ENCODE measurements around the gene HOXD13.

HOXD13 gene

GRCh38 chr2:176107731-176108181 is 15.2 kb downstream of the HOXD13 start:
- no peak for DNase-seq

- no peak for DNase-seq
Measured at GRCh38 chr2:176109192-176109901, 16.8 kb downstream of the HOXD13 start.

- DNase-seq = no peak
Measured at GRCh38 chr2:176109946-176110345, 17.4 kb downstream of the HOXD13 start.

DNA sequence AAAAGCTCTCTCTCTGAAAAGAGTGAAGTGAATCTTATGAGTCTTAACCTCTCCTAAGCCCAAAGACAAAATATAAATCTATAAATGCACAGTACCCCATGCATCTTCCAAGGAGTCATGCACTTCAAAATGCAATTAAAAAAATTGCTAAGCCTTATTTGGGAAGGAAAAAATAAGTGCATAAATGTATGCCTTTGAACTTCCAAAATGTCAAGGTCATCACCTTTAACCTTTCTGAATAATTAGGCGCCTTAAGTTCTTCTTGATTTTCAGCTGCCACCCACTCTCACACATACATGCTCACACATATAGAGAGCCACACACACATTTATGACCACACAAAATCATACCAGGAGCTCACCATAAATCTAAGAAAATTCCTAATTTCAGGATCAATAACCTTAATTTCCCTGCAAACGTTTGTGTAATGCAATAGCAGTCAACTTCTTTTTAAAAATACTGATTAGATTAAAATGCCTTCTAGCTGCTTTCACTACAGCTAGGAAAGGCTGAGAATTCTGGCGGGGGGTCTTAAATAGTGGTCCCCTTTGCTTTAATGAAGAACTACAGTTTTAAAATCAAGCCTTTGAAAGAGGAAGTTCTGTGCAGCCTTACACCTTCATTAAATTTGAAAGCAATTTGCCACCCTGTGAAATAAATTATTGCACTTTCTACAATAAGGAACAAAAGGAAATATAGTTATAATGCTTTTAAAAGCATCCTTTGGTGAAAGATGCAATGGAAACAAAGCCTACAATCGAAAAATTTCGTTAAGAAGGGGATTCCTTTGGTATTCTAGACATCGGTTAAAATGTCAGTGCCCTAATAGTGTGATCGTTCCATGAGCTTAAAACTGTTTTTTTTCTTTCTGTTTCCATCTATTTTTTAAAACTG is 18.1 kb downstream of the HOXD13 start:
- no peak for DNase-seq

DNA sequence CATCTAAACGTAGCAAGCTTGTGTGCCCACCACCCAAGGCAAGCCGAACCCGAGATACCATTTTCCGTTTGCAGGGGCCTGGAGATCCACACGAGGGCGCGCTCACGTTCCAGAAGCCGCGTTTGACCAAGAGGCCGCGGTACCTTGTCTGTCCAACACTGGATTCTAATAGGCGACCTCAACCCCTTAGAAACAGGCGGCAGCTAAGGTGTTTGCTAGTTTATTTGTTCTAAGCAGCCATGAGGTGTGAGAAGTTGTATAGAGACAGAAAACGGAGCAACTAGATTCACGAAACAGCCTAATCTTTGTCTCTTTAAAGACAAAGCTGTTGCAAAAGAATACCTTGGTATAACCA is 18.8 kb downstream of the HOXD13 start:
- no peak for DNase-seq

DNA sequence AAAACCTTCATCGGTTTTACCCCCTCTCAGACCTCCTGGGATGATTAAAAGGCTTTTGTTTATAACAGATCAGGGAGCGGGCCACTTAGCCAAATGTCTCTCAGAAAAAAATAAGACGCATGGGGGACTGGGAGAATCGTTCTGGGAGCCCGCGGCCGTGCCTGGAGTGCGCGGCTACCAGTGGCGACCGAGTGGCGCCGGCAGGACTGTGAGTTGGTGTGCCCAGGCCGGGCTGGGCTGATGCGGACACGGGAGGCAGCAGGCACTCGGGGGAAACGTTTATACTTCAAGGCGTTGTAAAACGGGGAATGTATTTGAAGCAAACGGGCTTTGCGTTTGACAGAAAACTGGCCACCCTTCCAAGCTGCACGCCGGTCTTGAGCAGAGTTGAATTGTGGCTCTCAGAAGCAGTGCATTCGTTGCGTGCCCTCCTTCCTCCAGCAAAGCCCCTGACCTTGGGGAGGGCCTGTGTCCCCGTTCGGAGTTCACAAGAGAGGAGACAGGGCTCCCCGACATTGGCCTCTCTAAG is 19.4 kb downstream of the HOXD13 start:
- no peak for DNase-seq

- DNase-seq = no peak
Measured at GRCh38 chr2:176112375-176113302, 20.1 kb downstream of the HOXD13 start.

DNA sequence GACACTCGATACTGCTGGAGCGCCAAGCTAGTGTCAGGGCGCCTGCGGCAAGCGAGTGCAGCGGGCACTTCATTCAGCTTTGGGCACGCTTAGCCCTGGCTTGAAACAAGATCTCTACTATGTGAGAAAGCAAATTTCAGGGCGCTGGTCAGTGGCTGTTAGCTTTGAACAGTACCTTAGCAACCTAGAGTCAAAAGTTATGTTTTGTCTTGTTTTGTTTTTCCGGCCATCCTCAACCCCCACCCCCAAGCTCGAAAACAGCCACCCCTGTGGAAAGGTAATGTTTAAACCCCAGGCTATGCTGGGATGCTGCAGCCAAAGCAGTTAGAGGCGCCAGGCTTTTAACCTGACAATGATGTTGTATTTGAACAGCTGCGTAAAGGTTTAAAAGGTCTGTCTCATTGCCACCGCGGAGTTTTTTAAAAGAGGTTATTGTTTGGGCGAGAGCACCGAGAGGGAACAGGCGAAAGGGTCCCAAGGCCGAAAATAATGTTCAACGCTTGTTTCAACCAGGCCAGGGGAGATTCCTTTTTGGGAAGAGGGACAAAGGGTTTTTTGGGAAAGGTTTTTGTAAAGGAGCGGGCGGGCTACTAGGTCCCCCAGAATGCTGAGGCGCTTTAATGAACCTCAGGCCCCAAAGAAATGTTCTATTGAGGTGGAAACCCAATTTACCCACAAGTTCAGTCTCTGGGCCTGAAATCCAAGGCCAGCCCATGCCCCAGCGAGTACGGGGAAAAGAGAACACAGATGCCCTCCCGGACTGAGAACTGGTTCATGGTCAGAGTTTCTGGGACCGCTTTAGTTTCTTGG is 21.8 kb downstream of the HOXD13 start:
- DNase-seq = no peak

GRCh38 chr2:176114930-176115625 is 22.6 kb downstream of the HOXD13 start:
- no peak for DNase-seq

DNA sequence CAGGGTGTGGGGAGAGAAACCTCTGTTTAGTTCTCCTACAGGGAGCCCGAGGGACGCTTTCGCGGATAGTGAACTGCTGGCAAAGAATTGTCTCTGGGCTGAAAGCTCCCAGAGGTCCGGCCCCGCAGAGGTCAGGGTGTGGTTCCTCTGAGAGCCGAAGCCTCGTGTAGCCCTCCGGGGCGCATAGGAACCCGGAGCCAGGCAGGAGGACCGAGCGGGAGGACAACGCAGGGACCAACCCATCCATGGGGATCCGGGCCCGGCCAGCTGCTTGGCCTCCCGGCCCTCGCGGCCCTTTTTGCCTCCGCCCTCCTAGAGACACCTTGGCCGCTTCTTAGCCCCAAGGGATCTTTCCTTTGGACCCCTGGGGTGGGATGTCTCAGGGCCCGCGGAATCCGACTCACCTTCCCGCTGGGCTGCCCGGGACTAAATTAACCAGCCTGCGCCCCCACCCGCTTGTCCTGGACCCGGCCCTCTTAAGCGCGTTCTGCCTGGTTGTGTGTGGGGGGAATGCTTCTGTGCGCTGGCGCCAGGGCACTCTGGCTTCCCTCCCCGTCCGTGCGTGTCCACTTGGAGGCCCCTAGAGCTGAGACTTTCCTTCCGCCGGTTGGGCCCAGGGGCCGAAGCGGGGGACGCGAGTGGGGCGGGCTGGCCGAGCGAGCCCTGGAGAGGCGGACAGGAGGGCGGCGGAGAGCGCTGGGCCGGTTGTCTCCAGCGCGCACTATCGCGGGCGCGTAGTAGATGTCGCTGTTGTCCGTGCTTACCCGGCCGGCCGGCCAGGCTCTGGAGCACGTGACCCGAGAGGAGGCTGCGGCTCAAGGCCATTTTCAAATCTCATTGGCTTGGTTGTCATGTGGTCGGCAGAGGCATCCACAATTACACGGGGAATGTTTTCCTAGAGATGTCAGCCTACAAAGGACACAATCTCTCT is 23.6 kb downstream of the HOXD13 start, which contains the start of gene HOXD10:
Gene HOXD10, plus strand, starts transcription at position 896 of the 931 bp plus-strand sequence. CDS start 56 bp downstream, outside the sequence.
- no peak for DNase-seq

GRCh38 chr2:176117162-176117822 is 24.8 kb downstream of the HOXD13 start:
- no peak for DNase-seq

DNA sequence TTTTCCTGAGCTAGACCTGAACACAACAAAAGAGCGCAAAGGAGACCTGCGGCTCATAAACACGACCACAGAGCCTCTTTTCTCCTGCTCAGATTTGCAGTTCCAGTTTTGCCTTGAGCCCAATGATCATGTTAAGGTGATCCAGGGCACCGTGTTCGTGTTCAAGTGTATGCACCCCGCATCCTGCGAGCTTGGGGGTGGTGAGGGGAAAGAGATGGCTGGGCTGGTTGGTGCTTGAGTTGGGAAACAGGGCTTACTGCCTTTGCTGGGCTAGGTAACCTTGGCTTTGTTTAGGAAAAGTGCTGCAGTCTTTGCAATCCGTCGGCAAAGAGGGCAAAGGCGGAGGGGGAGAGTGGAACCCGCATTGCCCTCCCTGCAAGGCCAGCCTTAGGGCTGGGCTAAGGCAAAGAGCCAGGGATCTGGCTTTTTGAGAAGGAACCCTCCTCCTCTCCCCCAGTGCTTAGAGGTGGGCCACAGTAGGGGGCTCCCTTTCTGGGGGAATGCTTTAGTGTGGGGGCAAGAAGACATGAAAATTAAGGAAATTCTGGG is 25.4 kb downstream of the HOXD13 start:
- DNase-seq = no peak

DNA sequence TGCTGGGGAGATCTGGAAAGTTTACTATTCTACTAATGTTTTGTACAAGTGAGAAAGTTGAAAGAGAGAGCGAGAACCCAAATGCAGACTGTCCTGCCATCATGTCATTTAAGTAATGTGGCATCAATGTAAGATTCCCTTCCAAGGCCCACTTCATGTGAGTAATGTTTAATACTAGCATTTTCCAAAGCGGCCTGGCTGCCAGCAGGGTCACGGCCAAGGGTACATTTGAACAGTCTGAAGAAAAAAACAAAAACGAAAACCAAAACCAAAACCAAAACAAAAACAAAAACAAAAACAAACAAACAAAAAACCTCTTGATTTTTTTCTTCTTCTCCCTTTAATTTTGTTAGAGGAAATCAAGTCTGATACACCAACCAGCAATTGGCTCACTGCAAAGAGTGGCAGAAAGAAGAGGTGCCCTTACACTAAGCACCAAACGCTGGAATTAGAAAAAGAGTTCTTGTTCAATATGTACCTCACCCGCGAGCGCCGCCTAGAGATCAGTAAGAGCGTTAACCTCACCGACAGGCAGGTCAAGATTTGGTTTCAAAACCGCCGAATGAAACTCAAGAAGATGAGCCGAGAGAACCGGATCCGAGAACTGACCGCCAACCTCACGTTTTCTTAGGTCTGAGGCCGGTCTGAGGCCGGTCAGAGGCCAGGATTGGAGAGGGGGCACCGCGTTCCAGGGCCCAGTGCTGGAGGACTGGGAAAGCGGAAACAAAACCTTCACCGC is 26.2 kb downstream of the HOXD13 start:
- DNase-seq = no peak

- DNase-seq = no peak
Measured at GRCh38 chr2:176120364-176121189, 28.1 kb downstream of the HOXD13 start.

DNA sequence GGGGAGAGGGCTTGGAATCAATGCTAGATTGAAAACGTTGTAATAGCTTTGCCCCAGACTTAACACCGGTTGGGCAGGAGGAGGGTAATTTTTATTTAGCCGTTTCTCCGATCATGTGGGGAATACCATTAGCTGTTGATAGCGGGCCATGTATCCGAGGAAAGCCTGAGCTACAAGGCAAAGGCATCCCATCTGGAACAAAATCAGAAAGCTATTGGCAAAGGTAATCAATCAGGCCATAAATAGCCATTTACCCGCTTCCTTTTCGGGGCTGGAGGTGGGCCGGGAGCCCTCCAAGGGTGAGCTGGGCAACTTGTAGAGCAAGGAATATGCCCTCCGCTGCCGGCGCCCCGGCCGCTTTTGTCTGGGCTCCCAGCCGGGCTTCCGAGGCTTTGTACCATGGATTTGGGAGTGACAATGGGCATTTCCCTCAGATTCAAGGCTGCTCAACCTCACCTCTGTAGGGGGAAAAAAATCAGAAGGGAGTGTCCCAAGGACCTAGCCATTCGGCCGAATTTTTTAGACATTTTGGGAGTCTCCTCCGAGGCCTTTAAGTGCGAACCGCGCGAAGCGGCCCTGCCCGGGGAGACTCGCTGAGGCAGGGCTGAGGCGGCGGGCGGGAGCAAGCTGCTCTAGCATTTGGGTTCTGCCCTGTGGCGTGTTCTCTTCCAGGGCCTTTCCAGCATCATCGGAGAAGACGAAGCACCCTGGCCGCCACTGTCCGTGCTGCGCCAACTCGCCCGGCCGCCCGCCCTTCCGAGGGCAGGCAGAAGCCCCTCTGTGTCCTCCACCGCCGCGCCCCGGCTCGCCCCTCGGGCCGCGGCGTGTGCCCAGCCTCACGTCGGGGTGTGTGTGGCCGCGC is 28.9 kb downstream of the HOXD13 start:
- DNase-seq = no peak

DNA sequence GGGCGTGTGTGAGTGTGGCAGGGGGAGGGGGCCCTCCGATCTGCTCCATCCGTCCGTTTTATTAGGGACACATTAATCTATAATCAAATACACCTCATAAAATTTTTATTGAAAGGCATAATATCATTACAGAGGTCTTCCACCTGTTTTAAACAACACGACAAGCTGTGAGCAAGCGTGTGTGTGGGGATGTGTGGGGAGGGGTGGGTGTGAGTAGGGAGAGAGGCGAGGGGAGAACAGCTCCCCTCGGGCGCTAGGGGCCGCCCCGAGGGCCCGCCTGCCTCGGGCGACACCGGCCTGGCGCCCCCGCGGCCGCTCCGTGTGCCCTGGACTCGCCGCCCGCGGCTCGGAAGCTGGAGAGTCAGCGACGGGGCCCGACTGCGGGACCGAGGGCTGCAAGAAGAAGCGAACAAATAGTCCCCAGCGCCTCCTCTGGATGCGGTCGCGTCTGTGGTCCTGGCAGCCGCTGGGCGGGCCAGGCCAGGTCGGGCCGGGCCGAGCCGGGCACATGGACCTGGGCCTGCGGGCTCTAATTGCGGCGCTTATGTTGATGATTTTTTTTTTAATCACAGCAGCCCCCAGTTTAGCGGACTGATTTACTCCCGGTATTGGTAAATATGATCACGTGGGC is 29.6 kb downstream of the HOXD13 start:
- no peak for DNase-seq

All from activated gamma-delta T cell treated with Interleukin-2 at 50 U/mL for 16 hours (primary cell).